Lower leg skin (tissue), 3 donors: ENCODE data around the gene KCNK3.

Source experiments
- POLR2A ChIP-seq, 2 donors: fragments of 450-650 bp; IDR thresholded peaks; one replicate each; pipeline ENCODE4 v1.6.1; 2016 to 2017; ENCODE audit warnings: antibody characterized with exemption in 2 of 2, mild to moderate bottlenecking in 1 of 2, moderate library complexity in 1 of 2
- TF ChIP-seq, protein P1 (sequence below), 3 donors: fragments of 450-650 bp; IDR thresholded peaks; one replicate each; pipeline ENCODE4 v1.5.1; 2016; ENCODE audit warnings: antibody characterized with exemption in 3 of 3, mild to moderate bottlenecking in 3 of 3, moderate library complexity in 2 of 3

DNA sequence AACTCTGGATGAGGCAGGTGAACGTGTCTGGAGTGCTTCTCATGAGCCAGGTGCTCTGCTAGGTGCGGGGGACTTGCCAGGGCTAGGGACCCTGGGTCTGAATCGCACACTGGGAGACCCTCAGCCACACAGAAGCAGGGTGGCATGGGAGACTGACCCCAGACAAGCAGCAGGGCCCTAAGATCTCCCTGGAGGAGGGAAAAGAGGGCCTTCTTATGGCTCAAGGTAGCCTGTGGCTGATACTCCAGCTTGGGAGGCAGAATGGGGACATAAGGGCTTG is 38.5 kb upstream of the KCNK3 start:
- TF ChIP-seq, protein P1, sequence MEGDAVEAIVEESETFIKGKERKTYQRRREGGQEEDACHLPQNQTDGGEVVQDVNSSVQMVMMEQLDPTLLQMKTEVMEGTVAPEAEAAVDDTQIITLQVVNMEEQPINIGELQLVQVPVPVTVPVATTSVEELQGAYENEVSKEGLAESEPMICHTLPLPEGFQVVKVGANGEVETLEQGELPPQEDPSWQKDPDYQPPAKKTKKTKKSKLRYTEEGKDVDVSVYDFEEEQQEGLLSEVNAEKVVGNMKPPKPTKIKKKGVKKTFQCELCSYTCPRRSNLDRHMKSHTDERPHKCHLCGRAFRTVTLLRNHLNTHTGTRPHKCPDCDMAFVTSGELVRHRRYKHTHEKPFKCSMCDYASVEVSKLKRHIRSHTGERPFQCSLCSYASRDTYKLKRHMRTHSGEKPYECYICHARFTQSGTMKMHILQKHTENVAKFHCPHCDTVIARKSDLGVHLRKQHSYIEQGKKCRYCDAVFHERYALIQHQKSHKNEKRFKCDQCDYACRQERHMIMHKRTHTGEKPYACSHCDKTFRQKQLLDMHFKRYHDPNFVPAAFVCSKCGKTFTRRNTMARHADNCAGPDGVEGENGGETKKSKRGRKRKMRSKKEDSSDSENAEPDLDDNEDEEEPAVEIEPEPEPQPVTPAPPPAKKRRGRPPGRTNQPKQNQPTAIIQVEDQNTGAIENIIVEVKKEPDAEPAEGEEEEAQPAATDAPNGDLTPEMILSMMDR (IDR thresholded peaks at IDR 0.05) = no peak
- TF ChIP-seq POLR2A (IDR thresholded peaks at IDR 0.05) = no peak
